ENCODE results near the gene CCDC141.

- TF ChIP-seq CTCF (IDR thresholded peaks at IDR 0.05): no peak
- TF ChIP-seq POLR2A (IDR thresholded peaks at IDR 0.05): no peak
Measured at GRCh38 chr2:179036353-179036905, 13.5 kb downstream of the CCDC141 start.

Data from Peyer's patch (tissue), 4 donors.